Loucy (cell line): ENCODE data around the gene MOGAT3.

Source experiments
- H2AFZ ChIP-seq: fragments of 200-600 bp; sonication (generic); 2 replicates; pipeline ENCODE4 v1.6.0; 2016; ENCODE audit warnings: antibody characterized with exemption, mild to moderate bottlenecking, low read length, moderate library complexity
- H3F3A ChIP-seq: fragments of 200-600 bp; 2 replicates; pipeline ENCODE4 v1.6.0; 2016; ENCODE audit warnings: antibody characterized with exemption, low read depth, mild to moderate bottlenecking
- H3K27me3 ChIP-seq: fragments of 200-600 bp; sonication (generic); 2 replicates; pipeline ENCODE4 v1.6.1; 2014; ENCODE audit warnings: low read length, mild to moderate bottlenecking; ENCODE audit not compliant: insufficient read depth, poor library complexity, severe bottlenecking
- H3K36me3 ChIP-seq: fragments of 200-600 bp; sonication (generic); 2 replicates; pipeline ENCODE4 v1.6.1; 2016; ENCODE audit warnings: low read length; ENCODE audit not compliant: insufficient read depth
- H3K4me1 ChIP-seq: fragments of 200-600 bp; sonication (generic); 2 replicates; pipeline ENCODE4 v1.5.1; 2014; ENCODE audit warnings: low read length, mild to moderate bottlenecking; ENCODE audit not compliant: insufficient read depth, poor library complexity, severe bottlenecking
- H3K4me2 ChIP-seq: fragments of 200-600 bp; sonication (generic); 2 replicates; pipeline ENCODE4 v1.6.0; 2014; ENCODE audit warnings: antibody characterized with exemption, low read length, low read depth, mild to moderate bottlenecking; ENCODE audit not compliant: poor library complexity, severe bottlenecking
- H3K4me3 ChIP-seq: fragments of 200-600 bp; sonication (generic); 2 replicates; pipeline ENCODE4 v1.5.1; 2014; ENCODE audit warnings: low read length, mild to moderate bottlenecking, mixed read lengths; ENCODE audit not compliant: poor library complexity, severe bottlenecking
- H3K79me2 ChIP-seq: fragments of 200-600 bp; sonication (generic); 2 replicates; pipeline ENCODE4 v1.6.1; 2014; ENCODE audit warnings: low read length; ENCODE audit not compliant: insufficient read depth
- H3K9ac ChIP-seq: fragments of 200-600 bp; sonication (generic); 2 replicates; pipeline ENCODE4 v1.6.0; 2014; ENCODE audit warnings: mild to moderate bottlenecking, low read depth, low read length, moderate library complexity; ENCODE audit not compliant: poor library complexity, severe bottlenecking
- H3K9me2 ChIP-seq: fragments of 200-600 bp; sonication (generic); replicated peaks from 2 replicates; pipeline ENCODE4 v1.6.1; 2016; ENCODE audit warnings: low read depth, low read length, mixed read lengths
- H3K9me3 ChIP-seq: fragments of 200-600 bp; sonication (generic); 2 replicates; pipeline ENCODE4 v1.6.1; 2014; ENCODE audit warnings: mild to moderate bottlenecking, antibody characterized with exemption, low read length, low read depth; ENCODE audit not compliant: insufficient read depth
- H4K20me1 ChIP-seq: fragments of 200-600 bp; sonication (generic); 2 replicates; pipeline ENCODE4 v1.6.0; 2014; ENCODE audit warnings: antibody characterized with exemption, low read length, mild to moderate bottlenecking; ENCODE audit not compliant: insufficient read depth, poor library complexity, severe bottlenecking
- CTCF ChIP-seq: fragments of 200-600 bp; sonication (generic); conservative IDR thresholded peaks from 2 replicates; pipeline ENCODE4 v1.5.1; 2014; ENCODE audit warnings: mild to moderate bottlenecking, antibody characterized with exemption, low read length
- EZH2phosphoT487 ChIP-seq: fragments of 200-600 bp; IDR thresholded peaks from 2 replicates; pipeline ENCODE4 v1.6.1; 2018; ENCODE audit warnings: antibody characterized with exemption, mild to moderate bottlenecking, moderate library complexity, borderline replicate concordance

The MOGAT3 gene

DNA sequence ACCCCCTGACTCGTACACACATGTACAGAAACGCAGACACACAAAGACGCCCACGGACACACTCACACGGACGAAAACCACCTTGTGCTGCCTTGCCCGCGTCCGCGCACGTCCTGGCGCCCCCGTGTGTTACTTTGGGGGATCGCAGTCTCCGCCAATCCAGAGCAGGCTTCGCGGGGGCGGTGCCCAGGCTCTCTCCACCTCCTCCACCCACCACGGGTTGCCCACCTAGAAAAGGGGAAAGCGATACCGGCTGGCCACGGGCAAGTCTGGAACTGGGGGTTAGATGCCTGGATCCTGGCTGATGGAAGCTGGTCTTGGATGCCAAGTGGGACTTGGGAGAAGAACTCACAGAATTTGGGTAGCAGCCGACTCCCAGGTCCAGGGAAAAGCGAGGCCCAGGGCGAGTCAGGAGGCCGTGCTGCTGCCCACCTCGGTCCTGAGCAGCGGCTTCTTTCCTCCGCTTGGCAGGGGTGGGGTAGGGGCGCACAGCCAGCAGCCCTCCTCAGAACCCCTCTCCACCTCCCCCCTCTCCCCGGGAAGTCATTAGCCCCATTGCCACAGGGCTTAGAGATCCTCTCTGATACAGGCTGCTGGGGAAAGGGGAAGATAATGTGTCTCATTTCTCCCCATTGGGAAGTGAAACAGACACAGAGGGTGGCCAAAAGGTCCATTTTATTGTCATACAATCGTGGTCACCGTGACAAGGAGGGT lies 30.8 kb downstream of the MOGAT3 start:
- H3K4me2 ChIP-seq: peak overlapping the region; percentile 82
- peaks cover 6% of the 10 kb centered on the region for H4K20me1 ChIP-seq
- H3K9me3 ChIP-seq: no peaks in the 10 kb centered on the region
- peak overlapping the region; percentile 61 for H3K4me3 ChIP-seq
- no peaks in the 10 kb centered on the region for H3K36me3 ChIP-seq
- H3K27me3 ChIP-seq: no peaks in the 10 kb centered on the region
- H3K9me2 ChIP-seq: no peaks in the 10 kb centered on the region
- no peaks in the 10 kb centered on the region for H3F3A ChIP-seq
- peak overlapping the region; percentile 8 for H3K9ac ChIP-seq
- H2AFZ ChIP-seq: peak overlapping the region; percentile 78
- H3K4me1 ChIP-seq: peaks cover 41% of the 10 kb centered on the region
- TF ChIP-seq CTCF (peak; percentile 92), EZH2phosphoT487 (no peak)
- H3K79me2 ChIP-seq: no peaks in the 10 kb centered on the region

- Histone ChIP-seq H4K20me1 (peaks cover 10% of the 10 kb centered on the region), H3K9me2 (no peaks in the 10 kb centered on the region), H3K9ac (no peak overlapping the region), H3K4me1 (peaks cover 41% of the 10 kb centered on the region), H3K9me3 (no peaks in the 10 kb centered on the region), H3K4me3 (peak overlapping the region; percentile 61), H3K36me3 (no peaks in the 10 kb centered on the region), H3K79me2 (0 out of 2 replicates have a peak, but pooled peaks cover 2% of the 10 kb centered on the region), H3K4me2 (peak overlapping the region; percentile 82), H3K27me3 (no peaks in the 10 kb centered on the region), H2AFZ (peak overlapping the region; percentile 78), H3F3A (no peaks in the 10 kb centered on the region)
- no peak for TF ChIP-seq EZH2phosphoT487
- no peak for TF ChIP-seq CTCF
These were observed 31.6 kb downstream of the MOGAT3 start for GRCh38 chr7:101169110-101169837.

GRCh38 chr7:101168412-101169049 lies 32.3 kb downstream of the MOGAT3 start:
- H3K4me2 ChIP-seq: no peak overlapping the region
- H3K4me1 ChIP-seq: peaks cover 41% of the 10 kb centered on the region
- no peaks in the 10 kb centered on the region for H3K36me3 ChIP-seq
- no peak overlapping the region for H3K9ac ChIP-seq
- H3K9me2 ChIP-seq: no peaks in the 10 kb centered on the region
- no peaks in the 10 kb centered on the region for H3F3A ChIP-seq
- 0 out of 2 replicates have a peak, but pooled peaks cover 6% of the 10 kb centered on the region for H3K79me2 ChIP-seq
- H3K27me3 ChIP-seq: no peaks in the 10 kb centered on the region
- no peaks in the 10 kb centered on the region for H3K9me3 ChIP-seq
- H3K4me3 ChIP-seq: no peak overlapping the region
- H4K20me1 ChIP-seq: peaks cover 16% of the 10 kb centered on the region
- TF ChIP-seq EZH2phosphoT487: no peak
- no peak for TF ChIP-seq CTCF
- H2AFZ ChIP-seq: no peak overlapping the region
